ENCODE measurements around the gene EEF1AKMT3. TPM values are rescaled to one million over a fixed set of nuclear protein-coding genes. Genes with fewer than 3 reads are reported as not detected.

Gene EEF1AKMT3
- total and polyA plus RNA-seq, 9 of the 15 experiments (the other 6 are each of a cell fraction or from before 2014, with no cell fraction given), result 4.1 to 17.2 (median 7.9) TPM

DNA sequence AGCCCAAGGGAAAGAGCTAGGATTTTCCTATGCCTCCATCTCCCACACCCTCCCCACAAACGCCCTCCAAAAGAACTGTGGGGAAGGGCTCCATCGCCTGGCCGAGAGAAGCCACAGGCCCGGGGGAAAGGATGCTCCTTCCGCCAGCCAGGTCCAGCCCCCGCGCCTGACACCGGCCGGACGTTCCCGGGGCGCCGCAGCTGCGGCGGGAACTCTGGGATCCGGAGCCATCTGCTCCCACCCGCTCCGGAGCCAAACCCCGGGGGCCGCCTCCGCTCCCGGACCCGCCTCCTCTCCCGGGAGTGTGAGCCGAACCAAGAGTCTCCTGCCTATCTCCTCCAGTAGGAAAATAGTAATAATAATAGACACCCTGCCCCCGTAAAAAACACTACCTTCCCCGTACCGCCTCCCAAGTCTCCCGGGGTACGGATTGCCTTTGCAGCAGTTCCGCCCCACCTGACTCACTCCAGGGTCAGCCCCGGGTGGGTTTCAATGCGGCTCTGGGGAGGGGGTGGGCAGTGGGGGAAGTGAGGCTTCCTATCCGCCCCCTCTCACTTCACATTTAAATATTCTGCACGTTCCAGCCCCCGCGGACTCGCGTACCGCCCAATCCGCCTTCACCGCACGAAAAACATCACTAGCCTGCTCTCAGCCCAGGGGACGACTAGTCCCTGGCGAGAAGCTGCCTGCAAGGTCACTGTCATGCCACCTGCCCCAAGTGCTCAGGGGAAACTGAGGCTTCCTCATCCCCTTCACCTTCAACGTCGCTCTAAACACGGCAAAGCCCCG lies 36.3 kb upstream of the EEF1AKMT3 start (continued):
- TF ChIP-seq RBBP5 (IDR thresholded peaks at IDR 0.05; ENCODE audit: borderline replicate concordance, insufficient read depth, low read length, poor library complexity, severe bottlenecking) (peak; percentile 88), ZNF134 (CRISPR knock-in tag; conservative IDR thresholded peaks at IDR 0.05) (no peak), CBX1 (IDR thresholded peaks at IDR 0.05; ENCODE audit: low read depth) (no peak), KLF6 (CRISPR knock-in tag; IDR thresholded peaks at IDR 0.05; ENCODE audit: borderline replicate concordance) (no peak), ASH1L (IDR thresholded peaks at IDR 0.05; ENCODE audit: borderline replicate concordance, low read depth, partially characterized antibody) (no peak), ZNF79 (CRISPR knock-in tag; IDR thresholded peaks at IDR 0.05; ENCODE audit: low read depth) (no peak), FOXJ2 (tag; IDR thresholded peaks at IDR 0.05) (no peak), ZNF584 (CRISPR knock-in tag; IDR thresholded peaks at IDR 0.05; ENCODE audit: low read depth) (no peak), FOXK2 (conservative IDR thresholded peaks at IDR 0.05 in 1 of 2, IDR thresholded peaks at IDR 0.05 in 1 of 2; ENCODE audit: low read depth in 2 of 2) (no peak), KLF1 (tag; IDR thresholded peaks at IDR 0.05) (no peak), BRF1 (IDR thresholded peaks at IDR 0.05; ENCODE audit: borderline replicate concordance, extremely low read depth, insufficient read length) (no peak), RBM25 (IDR thresholded peaks at IDR 0.05; ENCODE audit: low read depth, low read length, severe bottlenecking) (no peak), CEBPB (tag; IDR thresholded peaks at IDR 0.05) (no peak), TCF7 (IDR thresholded peaks at IDR 0.05; ENCODE audit: borderline replicate concordance) (no peak), ZNF263 (CRISPR knock-in tag; IDR thresholded peaks at IDR 0.05; ENCODE audit: borderline replicate concordance) (no peak), E2F3 (CRISPR knock-in tag; IDR thresholded peaks at IDR 0.05) (0 out of 2 replicates have a peak, but pooled peaks have one; percentile 75)
- TF ChIP-seq, protein P1, sequence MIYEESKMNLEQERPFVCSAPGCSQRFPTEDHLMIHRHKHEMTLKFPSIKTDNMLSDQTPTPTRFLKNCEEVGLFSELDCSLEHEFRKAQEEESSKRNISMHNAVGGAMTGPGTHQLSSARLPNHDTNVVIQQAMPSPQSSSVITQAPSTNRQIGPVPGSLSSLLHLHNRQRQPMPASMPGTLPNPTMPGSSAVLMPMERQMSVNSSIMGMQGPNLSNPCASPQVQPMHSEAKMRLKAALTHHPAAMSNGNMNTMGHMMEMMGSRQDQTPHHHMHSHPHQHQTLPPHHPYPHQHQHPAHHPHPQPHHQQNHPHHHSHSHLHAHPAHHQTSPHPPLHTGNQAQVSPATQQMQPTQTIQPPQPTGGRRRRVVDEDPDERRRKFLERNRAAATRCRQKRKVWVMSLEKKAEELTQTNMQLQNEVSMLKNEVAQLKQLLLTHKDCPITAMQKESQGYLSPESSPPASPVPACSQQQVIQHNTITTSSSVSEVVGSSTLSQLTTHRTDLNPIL (CRISPR knock-in tag; IDR thresholded peaks at IDR 0.05), result no peak
- TF ChIP-seq, protein P2, sequence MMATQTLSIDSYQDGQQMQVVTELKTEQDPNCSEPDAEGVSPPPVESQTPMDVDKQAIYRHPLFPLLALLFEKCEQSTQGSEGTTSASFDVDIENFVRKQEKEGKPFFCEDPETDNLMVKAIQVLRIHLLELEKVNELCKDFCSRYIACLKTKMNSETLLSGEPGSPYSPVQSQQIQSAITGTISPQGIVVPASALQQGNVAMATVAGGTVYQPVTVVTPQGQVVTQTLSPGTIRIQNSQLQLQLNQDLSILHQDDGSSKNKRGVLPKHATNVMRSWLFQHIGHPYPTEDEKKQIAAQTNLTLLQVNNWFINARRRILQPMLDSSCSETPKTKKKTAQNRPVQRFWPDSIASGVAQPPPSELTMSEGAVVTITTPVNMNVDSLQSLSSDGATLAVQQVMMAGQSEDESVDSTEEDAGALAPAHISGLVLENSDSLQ (IDR thresholded peaks at IDR 0.05), result no peak
- TF ChIP-seq, protein P3, sequence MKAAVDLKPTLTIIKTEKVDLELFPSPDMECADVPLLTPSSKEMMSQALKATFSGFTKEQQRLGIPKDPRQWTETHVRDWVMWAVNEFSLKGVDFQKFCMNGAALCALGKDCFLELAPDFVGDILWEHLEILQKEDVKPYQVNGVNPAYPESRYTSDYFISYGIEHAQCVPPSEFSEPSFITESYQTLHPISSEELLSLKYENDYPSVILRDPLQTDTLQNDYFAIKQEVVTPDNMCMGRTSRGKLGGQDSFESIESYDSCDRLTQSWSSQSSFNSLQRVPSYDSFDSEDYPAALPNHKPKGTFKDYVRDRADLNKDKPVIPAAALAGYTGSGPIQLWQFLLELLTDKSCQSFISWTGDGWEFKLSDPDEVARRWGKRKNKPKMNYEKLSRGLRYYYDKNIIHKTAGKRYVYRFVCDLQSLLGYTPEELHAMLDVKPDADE (conservative IDR thresholded peaks at IDR 0.05; ENCODE audit: control insufficient read depth, low read depth, low read length), result 0 out of 2 replicates have a peak, but pooled peaks have one; percentile 35
- TF ChIP-seq, protein P4, sequence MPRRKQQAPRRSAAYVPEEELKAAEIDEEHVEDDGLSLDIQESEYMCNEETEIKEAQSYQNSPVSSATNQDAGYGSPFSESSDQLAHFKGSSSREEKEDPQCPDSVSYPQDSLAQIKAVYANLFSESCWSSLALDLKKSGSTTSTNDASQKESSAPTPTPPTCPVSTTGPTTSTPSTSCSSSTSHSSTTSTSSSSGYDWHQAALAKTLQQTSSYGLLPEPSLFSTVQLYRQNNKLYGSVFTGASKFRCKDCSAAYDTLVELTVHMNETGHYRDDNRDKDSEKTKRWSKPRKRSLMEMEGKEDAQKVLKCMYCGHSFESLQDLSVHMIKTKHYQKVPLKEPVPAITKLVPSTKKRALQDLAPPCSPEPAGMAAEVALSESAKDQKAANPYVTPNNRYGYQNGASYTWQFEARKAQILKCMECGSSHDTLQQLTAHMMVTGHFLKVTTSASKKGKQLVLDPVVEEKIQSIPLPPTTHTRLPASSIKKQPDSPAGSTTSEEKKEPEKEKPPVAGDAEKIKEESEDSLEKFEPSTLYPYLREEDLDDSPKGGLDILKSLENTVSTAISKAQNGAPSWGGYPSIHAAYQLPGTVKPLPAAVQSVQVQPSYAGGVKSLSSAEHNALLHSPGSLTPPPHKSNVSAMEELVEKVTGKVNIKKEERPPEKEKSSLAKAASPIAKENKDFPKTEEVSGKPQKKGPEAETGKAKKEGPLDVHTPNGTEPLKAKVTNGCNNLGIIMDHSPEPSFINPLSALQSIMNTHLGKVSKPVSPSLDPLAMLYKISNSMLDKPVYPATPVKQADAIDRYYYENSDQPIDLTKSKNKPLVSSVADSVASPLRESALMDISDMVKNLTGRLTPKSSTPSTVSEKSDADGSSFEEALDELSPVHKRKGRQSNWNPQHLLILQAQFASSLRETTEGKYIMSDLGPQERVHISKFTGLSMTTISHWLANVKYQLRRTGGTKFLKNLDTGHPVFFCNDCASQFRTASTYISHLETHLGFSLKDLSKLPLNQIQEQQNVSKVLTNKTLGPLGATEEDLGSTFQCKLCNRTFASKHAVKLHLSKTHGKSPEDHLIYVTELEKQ (CRISPR knock-in tag; IDR thresholded peaks at IDR 0.05), result no peak

Measured in K562 (cell line).